HCT116 (cell line): ENCODE results near the gene NIM1K. TPM values are rescaled to one million over a fixed set of nuclear protein-coding genes. Genes with fewer than 3 reads are reported as not detected.

Experiments used
- ATAC-seq: fragments of 200-7000 bp; cut with Tn5 transposase; 2 replicates; pipeline ENCODE4 v1.9.1; 2020; ENCODE audit warnings: mild to moderate bottlenecking, moderate library complexity
- BruUV-seq: library from RNA; stranded (reverse); fragments of 400-500 nt; replicated peaks from 2 replicates; lab custom pipeline; 2021; lab: Mats Ljungman, UMichigan
- CTCF ChIA-PET: fragments of 300-600 bp; sonication (Branson Sonifier 250); formaldehyde crosslinking; loops from one replicate; lab custom pipeline; 2021; ENCODE audit warnings: antibody characterized with exemption; lab: Charles Lee
- POLR2A ChIA-PET: fragments of 300-600, 350-600 bp; sonication (Branson Sonifier 250); formaldehyde crosslinking; loops from one replicate; lab custom pipeline; 2021; ENCODE audit warnings: antibody characterized with exemption; lab: Charles Lee
- RAD21 ChIA-PET, 2 experiments: fragments of 300-600 bp; sonication (Branson Sonifier 250); formaldehyde crosslinking; loops; one replicate each; lab custom pipeline; 2023; ENCODE audit warnings: low total read pairs in 2 of 2; ENCODE audit not compliant: uncharacterized antibody in 2 of 2, unreplicated experiment in 2 of 2, low non-redundant PET in 1 of 2; lab: Charles Lee
- DNase-seq: peaks from one replicate; pipeline ENCODE4 v3.0.0-alpha.2; 2010; ENCODE audit warnings: low read depth, low spot score
- H2AFZ ChIP-seq: fragments of 200-600 bp; shearing (Covaris generic), sonication (generic); 2 replicates; pipeline ENCODE4 v1.6.1; 2017; ENCODE audit warnings: low read depth, mixed run types, mixed read lengths, antibody characterized with exemption, low read length; ENCODE audit not compliant: poor library complexity, severe bottlenecking
- H3K27ac ChIP-seq: 2 replicates; pipeline ENCODE4 v1.5.1; 2012; ENCODE audit warnings: low read depth, low read length
- H3K27me3 ChIP-seq: fragments of 200-600 bp; sonication (generic); 2 replicates; pipeline ENCODE4 v1.6.1; 2016; ENCODE audit warnings: mixed run types, low read length, mixed read lengths; ENCODE audit not compliant: insufficient read depth
- H3K36me3 ChIP-seq, 2 experiments: fragments of 200-500 bp in 1 of 2; fragments of 200-600 bp in 1 of 2; sonication (Bioruptor generic) in 1 of 2; sonication (generic) in 1 of 2; 2 replicates each; pipeline versions ENCODE4 v1.5.1 to v1.6.1; 2014 to 2016; ENCODE audit warnings: low read length in 2 of 2, inconsistent platforms in 1 of 2, mixed read lengths in 1 of 2, mixed run types in 1 of 2; ENCODE audit not compliant: insufficient read depth in 2 of 2, control insufficient read depth in 1 of 2
- H3K4me1 ChIP-seq, 2 experiments: fragments of 200-600 bp in 1 of 2; sonication (generic) in 1 of 2; 2 replicates each; pipeline versions ENCODE4 v1.5.1 to v1.6.1; 2012 to 2017; ENCODE audit warnings: low read length in 2 of 2, inconsistent platforms in 1 of 2, mild to moderate bottlenecking in 1 of 2, mixed read lengths in 1 of 2, mixed run types in 1 of 2, moderate library complexity in 1 of 2; ENCODE audit not compliant: insufficient read depth in 2 of 2, control insufficient read depth in 1 of 2
- H3K4me2 ChIP-seq: fragments of 200-600 bp; sonication (generic); 2 replicates; pipeline ENCODE4 v1.6.1; 2017; ENCODE audit warnings: mixed run types, low read length, mixed read lengths
- H3K4me3 ChIP-seq, 2 experiments: fragments of 200-600 bp in 1 of 2; sonication (generic) in 1 of 2; replicated peaks in 1 of 2; 2 replicates each; pipeline ENCODE4 v1.5.1; 2011 to 2016; ENCODE audit warnings: low read length in 2 of 2, control low read depth in 1 of 2, low read depth in 1 of 2, mild to moderate bottlenecking in 1 of 2, mixed read lengths in 1 of 2, mixed run types in 1 of 2
- H3K79me2 ChIP-seq: fragments of 200-600 bp; sonication (generic); 2 replicates; pipeline ENCODE4 v1.6.1; 2017; ENCODE audit warnings: mild to moderate bottlenecking, mixed run types, low read length, moderate library complexity, mixed read lengths; ENCODE audit not compliant: insufficient read depth
- H3K9ac ChIP-seq: fragments of 200-600 bp; sonication (generic); 2 replicates; pipeline ENCODE4 v1.6.1; 2016; ENCODE audit warnings: low read length, mixed read lengths
- H3K9me2 ChIP-seq: fragments of 200-600 bp; sonication (generic), shearing (Covaris generic); 2 replicates; pipeline ENCODE4 v1.6.1; 2017; ENCODE audit warnings: mixed run types, mild to moderate bottlenecking, moderate library complexity; ENCODE audit not compliant: insufficient read depth
- H3K9me3 ChIP-seq, 2 experiments: fragments of 200-500 bp in 1 of 2; fragments of 200-600 bp in 1 of 2; sonication (Bioruptor generic) in 1 of 2; sonication (generic) in 1 of 2; 2 replicates each; pipeline ENCODE4 v1.6.1; 2014 to 2017; ENCODE audit warnings: low read length in 2 of 2, mixed read lengths in 2 of 2, inconsistent platforms in 1 of 2, low read depth in 1 of 2, mild to moderate bottlenecking in 1 of 2, mixed run types in 1 of 2, moderate library complexity in 1 of 2; ENCODE audit not compliant: control insufficient read depth in 1 of 2, insufficient read depth in 1 of 2
- H4K20me1 ChIP-seq: fragments of 200-600 bp; sonication (generic), shearing (Covaris generic); 2 replicates; pipeline ENCODE4 v1.6.1; 2017; ENCODE audit warnings: mixed run types, mild to moderate bottlenecking, moderate library complexity; ENCODE audit not compliant: insufficient read depth
- ATF3 ChIP-seq: IDR thresholded peaks from 2 replicates; pipeline ENCODE4 v1.6.1; 2012
- CEBPB ChIP-seq: IDR thresholded peaks from 2 replicates; pipeline ENCODE4 v1.6.1; 2012; ENCODE audit warnings: low read depth
- CTCF ChIP-seq, 3 experiments: fragments of 200-600 bp in 1 of 3; sonication (generic) in 1 of 3; IDR thresholded peaks in 2 of 3; conservative IDR thresholded peaks in 1 of 3; 2 replicates each; pipeline ENCODE4 v1.5.1; 2012 to 2017; ENCODE audit warnings: low read depth in 2 of 3, low read length in 2 of 3, antibody characterized with exemption in 1 of 3, borderline replicate concordance in 1 of 3, control low read depth in 1 of 3, mild to moderate bottlenecking in 1 of 3, mixed read lengths in 1 of 3, mixed run types in 1 of 3, moderate library complexity in 1 of 3; ENCODE audit not compliant: insufficient read depth in 1 of 3
- EZH2 ChIP-seq: fragments of 200-600 bp; sonication (generic); IDR thresholded peaks from 2 replicates; pipeline ENCODE4 v1.6.1; 2017; ENCODE audit warnings: antibody characterized with exemption, mixed run types
- FOSL1 ChIP-seq: IDR thresholded peaks from 2 replicates; pipeline ENCODE4 v1.6.1; 2012; ENCODE audit warnings: low read depth
- POLR2A ChIP-seq: IDR thresholded peaks from 2 replicates; pipeline ENCODE4 v1.7.0; 2011; ENCODE audit warnings: borderline replicate concordance; ENCODE audit not compliant: insufficient read depth, insufficient read length; ENCODE audit errors: extremely low read depth
- RAD21 ChIP-seq: IDR thresholded peaks from 2 replicates; pipeline ENCODE4 v1.6.1; 2012; ENCODE audit warnings: low read depth, mild to moderate bottlenecking
- REST ChIP-seq: IDR thresholded peaks from 2 replicates; pipeline ENCODE4 v1.6.1; 2012; ENCODE audit warnings: low read depth
- SIN3A ChIP-seq: IDR thresholded peaks from 2 replicates; pipeline ENCODE4 v1.6.1; 2012; ENCODE audit warnings: low read depth
- TCF7L2 ChIP-seq: IDR thresholded peaks from 2 replicates; pipeline ENCODE4 v1.7.0; 2011; ENCODE audit warnings: borderline replicate concordance, inconsistent platforms; ENCODE audit not compliant: insufficient read depth, insufficient read length; ENCODE audit errors: extremely low read depth
- YY1 ChIP-seq: IDR thresholded peaks from 2 replicates; pipeline ENCODE4 v1.6.1; 2011; ENCODE audit warnings: low read length, low read depth, moderate library complexity, mild to moderate bottlenecking; ENCODE audit not compliant: insufficient replicate concordance; ENCODE audit errors: extremely low read depth
- ZBTB33 ChIP-seq: IDR thresholded peaks from 2 replicates; pipeline ENCODE4 v1.6.1; 2011; ENCODE audit warnings: mild to moderate bottlenecking, low read length, moderate library complexity; ENCODE audit not compliant: insufficient replicate concordance; ENCODE audit errors: extremely low read depth
- ZFX ChIP-seq: fragments of 450-650 bp; IDR thresholded peaks from 2 replicates; pipeline ENCODE4 v1.6.1; 2017
- intact Hi-C: fragments of 100-400 bp; cut with micrococcal nuclease; formaldehyde crosslinking; loops from 2 replicates; pipeline ENCODE4 v1.10.0; 2022
- total RNA-seq: library from RNA; stranded (reverse); gene quantifications from one replicate; pipeline ENCODE4 v1.2.1, GENCODE V29; 2021; ENCODE audit not compliant: unreplicated experiment

Gene NIM1K
- total RNA-seq, 1 experiment from 2014 or later: 0.44 TPM

- ChIA-PET RAD21 (no interaction called here), POLR2A (no interaction called here), CTCF (interaction anchor here (1.0 kb wide), 1 partner anchor 182 kb away, joined by 3 read pairs; no protein-coding TSS in a partner anchor)
- Histone ChIP-seq H3K9ac (no peak overlapping the region), H3K4me2 (no peak overlapping the region), H3K27me3 (no peaks in the 10 kb centered on the region), H3K4me1 (peaks cover 3 to 5% of the 10 kb centered on the region in 2 experiments; a peak in 2 of 4 replicates), H3K27ac (no peak overlapping the region), H3K4me3 (no peak overlapping the region), H4K20me1 (no peaks in the 10 kb centered on the region)
- ATAC-seq (no peak), DNase-seq (no peak)
- TF ChIP-seq SIN3A: no peak
- no peak for TF ChIP-seq ZFX
- TF ChIP-seq EZH2: no peak
- no peak for TF ChIP-seq ATF3
- TF ChIP-seq YY1: no peak
- no peak for TF ChIP-seq POLR2A
- TF ChIP-seq FOSL1: no peak
- TF ChIP-seq REST: no peak
- no peak for TF ChIP-seq CEBPB
- no peak for TF ChIP-seq TCF7L2
- no peak for TF ChIP-seq RAD21
- TF ChIP-seq ZBTB33: no peak
- TF ChIP-seq CTCF (IDR thresholded peaks at IDR 0.05 in 2 of 3, conservative IDR thresholded peaks at IDR 0.05 in 1 of 3; ENCODE audit: borderline replicate concordance in 1 of 3, insufficient read depth in 1 of 3, low read depth in 2 of 3, low read length in 2 of 3): no peak
- TF ChIP-seq, all 23 proteins: peak for 0
- Histone ChIP-seq H3K9me2 (no peaks in the 10 kb centered on the region), H2AFZ (no peak overlapping the region), H3K9me3 (no peaks in the 10 kb centered on the region), H3K79me2 (no peaks in the 10 kb centered on the region), H3K36me3 (no peaks in the 10 kb centered on the region)
- intact Hi-C loops: no loop called here
- no TSS peak for BruUV-seq
These were observed 15.6 kb downstream of the NIM1K start for GRCh38 chr5:43207601-43208000.
